Suprapubic skin (tissue), 4 donors: ENCODE results near the gene MYRFL.

ENCODE experiments used
- CTCF ChIP-seq, 2 donors: fragments of 200-600 bp in 1 of 2; fragments of 450-650 bp in 1 of 2; sonication (generic) in 1 of 2; IDR thresholded peaks; one replicate each; pipeline ENCODE4 v1.5.1; 2016 to 2019; ENCODE audit warnings: antibody characterized with exemption in 2 of 2, mild to moderate bottlenecking in 1 of 2, moderate library complexity in 1 of 2
- EP300 ChIP-seq: sonication (generic); formaldehyde crosslinking; IDR thresholded peaks from one replicate; pipeline ENCODE4 v1.6.1; 2017; ENCODE audit warnings: antibody characterized with exemption
- POLR2AphosphoS5 ChIP-seq, 3 donors: sonication (generic); formaldehyde crosslinking; IDR thresholded peaks; one replicate each; pipeline ENCODE4 v1.6.1; 2017; ENCODE audit warnings: antibody characterized with exemption in 3 of 3

GRCh38 chr12:69993433-69993832 lies 168.4 kb downstream of the MYRFL start:
- TF ChIP-seq CTCF (IDR thresholded peaks at IDR 0.05): no peak
- no peak for TF ChIP-seq POLR2AphosphoS5 (IDR thresholded peaks at IDR 0.05)
- TF ChIP-seq EP300: no peak
